ENCODE measurements around the gene ASPA.
A peak's percentile ranks its signal among the peaks of the same experiment; 100 is the strongest.
"Not testable (repeated sequence)": the region's sequence is repeated elsewhere in the genome, so short reads cannot be mapped to it uniquely, and the experiment has no call there.

Gene ASPA

GRCh38 chr17:3475812-3476610, at the start of gene ASPA:
Gene ASPA (plus strand): TSS chr17:3475997. CDS start chr17:3476160, 163 bp downstream.
- no peak for DNase-seq

DNA sequence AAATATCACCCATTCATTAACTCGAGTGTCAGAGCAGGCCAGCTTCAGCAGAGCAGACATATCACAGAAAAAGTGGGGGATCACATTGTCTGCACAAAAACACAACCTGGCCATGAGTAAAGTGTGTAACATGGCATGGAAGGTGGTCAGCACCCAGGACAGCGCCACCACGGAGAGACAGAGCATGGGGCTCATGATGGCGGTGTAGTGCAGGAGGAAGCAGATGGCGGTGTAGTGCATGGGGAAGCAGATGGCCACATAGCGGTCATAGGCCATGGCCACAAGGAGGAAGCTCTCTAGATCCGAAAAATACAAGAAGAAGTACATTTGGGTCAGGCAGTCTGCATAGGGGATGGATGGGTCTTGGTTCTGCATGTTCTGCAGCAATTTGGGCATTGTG, 42.6 kb upstream of the ASPA start:
- DNase-seq = peak; percentile 24

- DNase-seq = no peak
Measured at GRCh38 chr17:3433741-3434140, 42.1 kb upstream of the ASPA start, which contains the start of gene OR1E2. Gene OR1E2 (minus strand): TSS chr17:3433841. CDS start chr17:3433841, 0 bp downstream.

GRCh38 chr17:3438368-3438767, 37.4 kb upstream of the ASPA start:
- no peak for DNase-seq

- DNase-seq = no peak
Measured at GRCh38 chr17:3440451-3440850, 35.3 kb upstream of the ASPA start.

DNA sequence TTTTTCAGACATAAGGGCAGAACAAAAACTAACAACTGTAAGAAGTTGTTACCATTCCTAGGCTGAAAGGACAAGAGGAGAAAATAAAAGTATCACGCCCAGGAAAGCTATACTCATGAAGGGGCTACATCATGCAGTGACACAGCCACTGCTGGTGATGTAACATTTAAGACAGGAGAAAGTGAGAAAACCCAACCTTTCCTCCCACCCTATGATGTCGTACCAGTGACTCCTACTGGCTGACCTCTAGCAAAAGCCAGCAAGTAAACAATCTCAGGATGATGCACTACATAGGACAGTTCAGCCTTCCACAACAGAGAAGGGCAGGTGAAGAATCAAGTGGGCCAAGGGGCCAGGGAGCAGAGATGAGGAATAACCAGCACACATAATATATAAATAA, 28.2 kb upstream of the ASPA start:
- no peak for DNase-seq

DNA sequence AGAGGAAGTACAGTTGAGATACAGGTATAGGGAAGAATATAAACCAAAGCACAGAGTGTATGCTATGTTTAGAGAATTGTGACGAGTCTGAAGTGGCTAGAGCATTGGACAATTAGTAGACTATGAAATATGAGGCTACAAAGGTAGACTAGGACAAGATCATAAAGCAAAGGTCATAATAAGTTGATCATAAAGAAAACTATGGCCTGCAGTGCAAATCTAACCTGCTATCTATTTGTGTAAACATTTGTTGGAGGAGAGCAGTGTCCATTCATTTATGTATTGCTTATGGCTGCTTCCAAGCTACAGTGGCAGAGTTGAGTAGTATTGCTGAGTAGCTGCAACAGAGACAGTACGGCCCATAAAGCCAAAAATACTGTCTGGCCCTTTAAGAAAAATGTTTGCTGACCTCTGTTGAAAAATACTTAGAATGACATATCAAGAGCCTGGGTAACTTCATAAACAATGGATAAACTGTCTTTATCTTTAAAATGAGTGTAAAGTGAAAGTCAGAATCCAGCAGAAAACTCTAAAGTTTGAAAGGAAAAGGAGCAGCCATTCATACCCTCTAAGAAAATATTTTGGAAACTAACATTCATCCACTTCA, 27.6 kb upstream of the ASPA start:
- no peak for DNase-seq

- DNase-seq = not testable (repeated sequence)
Measured at GRCh38 chr17:3466355-3466754, 9.4 kb upstream of the ASPA start.

DNA sequence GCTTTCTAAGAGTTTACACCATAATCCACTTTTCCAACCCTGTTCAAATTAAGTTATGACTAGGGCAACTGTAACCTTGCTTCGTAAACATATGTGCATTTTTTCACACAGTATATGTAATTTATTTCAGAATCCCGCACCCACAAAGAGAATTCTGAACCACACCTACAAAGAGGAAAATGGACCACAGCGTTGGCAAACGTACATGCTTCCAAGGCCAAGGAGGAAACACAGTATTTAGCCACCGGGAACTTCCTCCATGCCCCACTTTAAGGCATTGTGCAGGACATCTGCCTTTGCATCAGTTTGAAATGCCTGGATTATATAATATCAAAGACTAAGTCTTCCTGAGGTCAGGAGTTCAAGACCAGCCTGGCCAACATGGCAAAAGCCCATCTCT, 6.3 kb upstream of the ASPA start:
- DNase-seq = no peak

DNA sequence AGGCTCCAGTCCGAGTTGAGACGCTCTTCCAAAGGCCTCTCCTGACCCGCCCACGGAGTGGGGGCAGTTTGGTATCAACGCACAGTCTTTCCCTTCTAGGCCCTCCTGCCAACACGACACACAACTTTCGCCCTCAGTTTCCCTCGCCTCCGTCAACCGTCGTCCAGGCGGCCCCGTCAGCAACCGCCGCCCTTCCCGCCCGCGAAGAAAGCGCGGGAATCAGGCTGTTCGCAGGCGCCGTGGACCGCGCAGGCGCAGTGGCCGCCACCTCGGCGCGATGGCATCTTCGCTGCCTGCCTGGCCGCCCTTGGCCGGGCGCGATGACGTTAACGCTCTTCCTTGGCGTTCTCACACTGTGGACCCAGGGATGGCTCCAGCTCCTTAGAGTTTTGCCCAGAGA, 4.2 kb upstream of the ASPA start, which contains the start of gene SPATA22:
TSS of gene SPATA22 (minus strand) at position 221 of the 400 bp plus-strand sequence. CDS start 2,494 bp downstream, outside the sequence.
- no peak for DNase-seq

GRCh38 chr17:3472137-3472536, 3.7 kb upstream of the ASPA start:
- DNase-seq = no peak

GRCh38 chr17:3474212-3474611, 1.6 kb upstream of the ASPA start:
- DNase-seq = no peak

DNA sequence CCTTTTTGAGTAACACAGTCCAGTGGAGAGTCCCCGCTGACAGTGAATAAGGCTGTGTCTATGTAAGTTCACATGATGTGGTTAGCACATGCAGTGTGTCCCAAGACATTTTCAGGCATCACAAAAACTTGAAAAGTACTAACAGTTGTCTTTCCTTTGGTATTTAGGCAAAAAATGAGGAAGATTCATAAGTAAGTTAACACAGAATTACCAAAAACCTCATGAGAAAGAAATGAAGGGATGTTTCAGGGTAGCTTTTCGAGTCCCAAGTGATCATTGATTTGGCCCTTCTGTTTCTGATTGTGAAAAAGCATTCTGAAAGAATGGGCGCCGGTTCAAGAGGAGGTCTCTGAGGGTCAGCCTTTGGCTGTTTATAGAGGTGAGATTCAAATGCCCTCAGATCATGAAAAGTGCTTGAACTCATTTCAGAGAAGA, 529 bp upstream of the ASPA start:
- DNase-seq = no peak

DNA sequence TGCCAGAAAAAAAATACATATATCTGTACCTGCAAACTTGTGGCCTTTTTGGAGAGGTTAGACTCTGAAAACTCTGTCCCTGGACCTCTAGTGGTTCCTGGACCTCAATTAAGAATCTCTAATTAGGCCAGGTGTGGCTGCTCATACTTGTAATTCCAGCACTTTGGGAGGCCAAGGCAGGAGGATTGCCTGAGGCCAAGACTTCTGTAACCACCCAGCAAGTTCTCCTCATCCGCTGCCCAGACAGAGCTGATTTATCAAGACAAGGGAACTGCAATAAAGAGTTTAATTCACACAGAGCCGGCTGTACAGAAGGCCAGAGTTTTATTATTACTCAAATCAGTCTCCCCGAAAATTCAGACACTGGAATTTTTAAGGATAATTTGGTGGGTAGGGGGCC, 4.2 kb downstream of the ASPA start:
- no peak for DNase-seq

GRCh38 chr17:3482852-3483251, 7.1 kb downstream of the ASPA start:
- no peak for DNase-seq

DNA sequence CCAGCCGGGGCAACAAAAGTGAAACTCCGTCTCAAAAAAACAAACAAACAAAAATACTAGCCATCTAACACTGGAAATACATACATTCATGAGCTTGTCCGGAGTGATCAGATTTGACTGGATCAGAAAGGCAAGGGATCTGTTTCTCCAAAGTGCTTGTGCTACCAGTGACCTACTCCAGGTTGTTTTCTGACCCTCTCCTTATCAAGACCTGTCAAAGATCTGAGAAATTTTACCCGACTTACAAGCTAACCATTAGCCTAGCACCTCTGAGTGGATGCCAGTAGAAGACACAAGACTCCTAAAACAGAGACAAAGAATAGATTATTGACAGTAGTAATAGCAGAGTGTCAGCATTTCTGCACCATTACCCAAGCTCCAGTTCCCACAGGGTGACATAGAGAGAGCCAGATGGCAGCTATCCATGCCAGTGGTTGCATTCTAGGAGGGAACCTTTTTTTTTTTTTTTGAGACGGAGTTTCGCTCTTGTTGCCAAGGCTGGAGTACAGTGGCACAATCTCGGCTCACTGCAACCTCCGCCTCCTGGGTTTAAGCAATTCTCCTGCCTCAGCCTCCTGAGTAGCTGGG, 9.8 kb downstream of the ASPA start:
- no peak for DNase-seq

DNA sequence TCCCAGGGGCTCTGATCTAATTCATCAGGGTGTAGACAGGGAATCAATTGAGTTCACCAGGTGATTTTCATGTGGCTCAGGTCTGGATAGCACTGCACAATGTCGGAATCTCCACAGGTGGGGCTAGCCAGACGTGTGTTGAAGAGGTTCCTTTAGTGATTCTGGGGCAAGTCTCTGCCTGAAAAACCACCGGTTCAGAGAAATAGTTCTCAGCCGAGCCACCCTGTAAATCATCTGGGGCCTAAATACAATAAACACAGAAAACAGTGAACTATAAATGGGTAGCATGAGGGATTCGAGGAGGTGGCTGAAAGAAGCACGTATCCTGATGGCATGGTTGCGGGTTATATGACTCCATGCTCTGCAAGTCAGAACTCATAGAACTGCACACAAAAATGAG, 21.3 kb downstream of the ASPA start:
- DNase-seq = no peak

- DNase-seq = no peak
Measured at GRCh38 chr17:3501344-3501743, 25.5 kb downstream of the ASPA start.

- DNase-seq = no peak
Measured at GRCh38 chr17:3502466-3502865, 26.7 kb downstream of the ASPA start.

DNA sequence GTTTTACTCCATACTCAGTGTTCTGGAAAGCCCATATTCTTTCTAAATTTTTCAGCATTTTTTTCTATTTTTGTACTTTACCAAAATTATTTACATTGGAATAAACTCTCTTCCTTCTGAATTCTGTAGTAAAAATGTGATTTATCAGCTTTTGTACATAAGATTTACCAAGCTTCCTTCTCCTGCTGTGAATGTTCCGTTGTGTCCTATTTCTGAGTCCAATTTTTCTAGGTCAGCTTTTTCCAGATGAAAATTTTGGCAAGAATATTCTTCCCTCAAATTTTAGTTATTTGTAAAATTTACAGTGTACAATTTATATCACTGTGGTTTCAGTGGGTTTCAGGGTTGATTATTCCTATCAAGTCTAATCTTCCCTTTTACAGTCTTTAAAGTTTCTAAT, 27.5 kb downstream of the ASPA start:
- DNase-seq = no peak

DNA sequence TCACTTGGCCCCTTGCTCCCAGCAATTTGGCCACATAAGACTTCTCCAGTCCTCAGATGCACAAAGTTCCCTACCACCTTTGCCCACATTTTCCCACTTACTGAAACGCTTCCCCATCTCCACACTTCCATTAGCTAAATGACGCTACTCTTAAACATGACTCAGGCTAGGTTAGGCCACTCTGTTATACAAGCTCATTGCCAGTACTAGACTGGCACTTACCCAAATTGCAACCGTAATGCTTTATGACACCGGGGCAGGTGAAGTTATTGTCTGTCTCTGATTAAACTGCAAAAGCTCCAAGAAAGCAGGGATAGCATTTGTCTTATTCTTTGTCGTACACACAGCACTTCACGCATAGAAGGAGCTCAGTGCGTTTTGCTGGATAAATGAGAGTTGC, 29.2 kb downstream of the ASPA start:
- no peak for DNase-seq

GRCh38 chr17:3506054-3506453, 30.3 kb downstream of the ASPA start:
- no peak for DNase-seq

DNA sequence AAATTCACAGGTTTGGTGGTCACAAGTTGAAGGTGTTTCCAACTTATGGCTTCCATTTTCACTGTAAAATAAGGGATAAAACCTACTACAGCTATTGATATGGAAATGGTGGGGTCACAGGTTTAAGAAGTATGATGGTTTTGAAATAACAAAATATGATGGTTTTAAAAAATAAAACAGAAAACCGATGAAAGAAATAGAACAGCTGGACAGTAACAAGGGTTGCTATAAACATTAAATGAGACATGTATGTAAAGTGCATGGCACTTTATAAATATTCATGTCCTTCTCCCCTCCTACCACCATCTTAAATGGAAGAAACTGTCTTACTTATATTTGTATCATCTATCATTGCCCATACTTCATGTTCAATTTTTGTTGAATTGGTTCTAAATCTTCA, 31.3 kb downstream of the ASPA start:
- DNase-seq = no peak

DNA sequence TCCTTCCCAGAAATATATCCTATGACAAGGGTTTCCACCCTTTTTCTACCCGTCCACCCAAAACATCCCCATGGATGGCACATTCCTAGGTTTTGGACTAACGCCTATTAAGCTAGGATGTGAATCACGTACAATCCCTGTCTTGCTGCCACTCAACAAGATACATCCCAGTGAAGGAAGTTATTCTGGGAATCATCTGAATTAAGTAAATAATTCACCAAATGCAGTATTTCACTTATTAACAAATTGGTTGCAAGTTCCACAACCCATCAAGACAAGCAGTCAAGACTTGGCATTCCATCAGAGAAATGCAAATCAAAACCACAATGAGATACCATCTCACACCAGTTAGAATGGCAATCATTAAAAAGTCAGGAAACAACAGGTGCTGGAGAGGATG, 32.1 kb downstream of the ASPA start:
- DNase-seq = no peak

Data from stimulated activated CD4-positive, alpha-beta T cell treated with anti-CD3 and anti-CD28 coated beads, Interleukin-15, amount 100 ng/mL, for 24 hours (primary cell).